GM23248 (cell line): ENCODE data around the gene MAPK8. TPM values are rescaled to one million over a fixed set of nuclear protein-coding genes. Genes with fewer than 3 reads are reported as not detected.

Source experiments
- DNase-seq: peaks from one replicate; pipeline ENCODE4 v3.0.0-alpha.2; 2015
- H2AFZ ChIP-seq: fragments of 200-600 bp; sonication (generic); 2 replicates; pipeline ENCODE4 v1.6.1; 2016; ENCODE audit warnings: antibody characterized with exemption
- H3F3A ChIP-seq: fragments of 200-600 bp; sonication (generic); 2 replicates; pipeline ENCODE4 v1.6.1; 2016; ENCODE audit warnings: mild to moderate bottlenecking, antibody characterized with exemption, mixed run types; ENCODE audit not compliant: insufficient read depth
- H3K27ac ChIP-seq: fragments of 200-600 bp; sonication (generic); 2 replicates; pipeline ENCODE4 v1.5.1; 2016; ENCODE audit warnings: mild to moderate bottlenecking
- H3K27me3 ChIP-seq: fragments of 200-600 bp; sonication (generic); replicated peaks from 2 replicates; pipeline ENCODE4 v1.6.1; 2016; ENCODE audit warnings: mild to moderate bottlenecking; ENCODE audit not compliant: insufficient read depth
- H3K36me3 ChIP-seq: fragments of 200-600 bp; sonication (generic); 2 replicates; pipeline ENCODE4 v1.6.1; 2016; ENCODE audit warnings: low read depth, mild to moderate bottlenecking
- H3K4me1 ChIP-seq: fragments of 200-600 bp; sonication (generic); 2 replicates; pipeline ENCODE4 v1.6.1; 2016; ENCODE audit warnings: mild to moderate bottlenecking; ENCODE audit not compliant: insufficient read depth
- H3K4me2 ChIP-seq: fragments of 200-600 bp; sonication (generic); one replicate; pipeline ENCODE4 v1.6.1; 2016; ENCODE audit warnings: mild to moderate bottlenecking; ENCODE audit not compliant: unreplicated experiment
- H3K4me3 ChIP-seq: fragments of 200-600 bp; sonication (generic); 2 replicates; pipeline ENCODE4 v1.5.1; 2016; ENCODE audit warnings: mild to moderate bottlenecking
- H3K79me2 ChIP-seq: fragments of 200-600 bp; sonication (generic); 2 replicates; pipeline ENCODE4 v1.6.1; 2016; ENCODE audit warnings: mild to moderate bottlenecking; ENCODE audit not compliant: insufficient read depth
- H3K9ac ChIP-seq: fragments of 200-600 bp; sonication (generic); 2 replicates; pipeline ENCODE4 v1.6.1; 2016; ENCODE audit warnings: mild to moderate bottlenecking
- H3K9me2 ChIP-seq: fragments of 200-600 bp; sonication (generic); 2 replicates; pipeline ENCODE4 v1.6.1; 2016; ENCODE audit warnings: mixed run types, mild to moderate bottlenecking, moderate library complexity; ENCODE audit not compliant: insufficient read depth
- H3K9me3 ChIP-seq: fragments of 200-600 bp; sonication (generic); one replicate; pipeline ENCODE4 v1.6.1; 2017; ENCODE audit warnings: low read depth
- H4K20me1 ChIP-seq: fragments of 200-600 bp; sonication (generic); 2 replicates; pipeline ENCODE4 v1.6.0; 2016; ENCODE audit not compliant: insufficient read depth
- EZH2 ChIP-seq: fragments of 200-600 bp; sonication (generic); IDR thresholded peaks from 2 replicates; pipeline ENCODE4 v1.6.1; 2018; ENCODE audit warnings: antibody characterized with exemption, mild to moderate bottlenecking; ENCODE audit not compliant: insufficient read depth, poor library complexity, severe bottlenecking
- EZH2phosphoT487 ChIP-seq: fragments of 200-600 bp; sonication (generic); IDR thresholded peaks from 2 replicates; pipeline ENCODE4 v1.6.1; 2018; ENCODE audit warnings: antibody characterized with exemption, moderate library complexity, mild to moderate bottlenecking, low read depth; ENCODE audit not compliant: insufficient read depth
- WGBS, 2 experiments: methylation state at CpG; one replicate each; pipeline ENCODE4 v1.1.6; 2015 to 2017; ENCODE audit warnings: low lambda C conversion rate in 2 of 2, low coverage in 1 of 2; ENCODE audit errors: missing lambda C conversion rate in 2 of 2; 5-methylcytosine and 5-hydroxymethylcytosine counted together
- in situ Hi-C: fragments of 300-500 bp; cut with MboI; formaldehyde crosslinking; loops from 2 replicates; pipeline ENCODE4 v1.15.0; 2020
- polyA plus RNA-seq: library from polyadenylated mRNA; unstranded; fragments of >200 nt; fragmentation: Nextera tagmentation; extraction: Ambion mirVana; gene quantifications from 2 replicates; pipeline ENCODE4 v1.2.1, GENCODE V29; 2016
- total RNA-seq: library from RNA; depleted of rRNA; stranded (reverse); fragments of >200 nt; shearing (Covaris generic); gene quantifications from 2 replicates; pipeline ENCODE4 v1.2.3, GENCODE V29; 2014

The MAPK8 gene
- total and polyA plus RNA-seq, 2 experiments from 2014 or later = 44.4 to 78.7 TPM

DNA sequence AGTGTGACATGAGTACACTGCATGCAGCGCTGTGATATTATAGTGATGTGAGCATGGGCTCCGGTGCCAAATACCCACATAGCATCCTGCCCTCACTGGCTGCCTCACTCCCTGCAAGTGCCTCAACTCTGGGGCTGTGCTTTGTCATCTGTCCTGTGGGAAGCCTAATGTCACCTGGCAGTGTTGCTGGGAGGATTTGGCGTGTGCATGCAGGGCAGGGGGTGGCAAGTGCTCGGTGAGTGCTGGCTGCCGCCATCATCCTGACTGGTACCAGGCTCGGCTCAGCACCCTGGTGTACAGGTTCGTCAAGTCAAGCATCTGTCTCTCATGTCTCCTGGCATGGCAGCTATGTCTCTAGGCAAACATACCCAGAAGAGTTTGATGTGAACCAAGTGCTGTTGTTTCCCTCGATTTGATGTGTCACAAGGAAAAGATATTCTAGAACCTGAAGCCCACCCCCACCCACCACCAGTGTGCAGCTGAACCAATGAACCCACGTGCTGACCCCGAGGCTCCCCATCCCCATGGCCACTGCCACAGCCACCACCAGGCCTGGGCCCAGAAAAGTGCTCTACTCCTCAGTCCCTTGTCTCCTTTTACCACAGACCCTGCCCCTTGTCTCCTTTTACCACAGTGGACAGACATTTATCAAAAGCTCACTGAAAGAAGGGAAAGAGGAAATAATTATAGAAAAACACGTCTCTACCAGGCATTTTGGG lies 135.8 kb downstream of the MAPK8 start:
- H3K4me3 ChIP-seq = no peak overlapping the region
- no peak for DNase-seq
- peaks cover 23% of the 10 kb centered on the region for H3K4me1 ChIP-seq
- TF ChIP-seq EZH2 (no peak), EZH2phosphoT487 (no peak)
- no peaks in the 10 kb centered on the region for H3K27me3 ChIP-seq
- no peaks in the 10 kb centered on the region for H3K9me3 ChIP-seq
- peaks cover 48% of the 10 kb centered on the region for H3F3A ChIP-seq
- no peak overlapping the region for H3K4me2 ChIP-seq
- H3K36me3 ChIP-seq = 0 out of 2 replicates have a peak, but pooled peaks cover 5% of the 10 kb centered on the region
- H3K9ac ChIP-seq = no peak overlapping the region
- in situ Hi-C loops = no loop called here
- H4K20me1 ChIP-seq = no peaks in the 10 kb centered on the region
- H3K27ac ChIP-seq = no peak overlapping the region
- WGBS, 2 experiments = 85 to 89% methylated on average over 9 to 11 of the region's 11 CpGs
- no peaks in the 10 kb centered on the region for H3K79me2 ChIP-seq
- no peak overlapping the region for H2AFZ ChIP-seq
- H3K9me2 ChIP-seq = no peaks in the 10 kb centered on the region

DNA sequence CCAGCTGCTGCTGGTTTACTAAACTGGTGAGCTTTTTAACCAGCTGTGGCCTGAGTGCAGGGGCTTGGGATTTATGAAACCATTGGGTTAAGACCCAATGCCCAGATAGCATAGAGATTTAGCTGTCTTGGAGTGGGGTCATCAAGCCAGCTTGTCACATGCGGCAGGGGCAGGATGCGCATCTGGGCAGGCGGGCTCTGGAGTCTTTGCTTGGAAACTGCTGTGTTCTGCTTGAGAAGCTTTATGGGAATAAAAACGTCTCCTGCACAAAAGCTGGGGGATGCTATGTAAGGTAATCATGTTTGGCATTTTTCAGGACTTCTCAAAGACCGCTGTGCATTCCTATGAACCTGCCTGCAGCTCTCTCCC lies 136.3 kb downstream of the MAPK8 start:
- peaks cover 3% of the 10 kb centered on the region; the same call in 1 of the 2 replicates for H3K79me2 ChIP-seq
- no peak overlapping the region for H3K4me3 ChIP-seq
- in situ Hi-C loops = no loop called here
- H3K4me1 ChIP-seq = peaks cover 23% of the 10 kb centered on the region
- H3K36me3 ChIP-seq = 0 out of 2 replicates have a peak, but pooled peaks cover 5% of the 10 kb centered on the region
- H3F3A ChIP-seq = peaks cover 44% of the 10 kb centered on the region
- H3K4me2 ChIP-seq = no peak overlapping the region
- TF ChIP-seq EZH2phosphoT487 = no peak
- TF ChIP-seq EZH2 = no peak
- no peak for DNase-seq
- WGBS, 2 experiments = 80 to 83% methylated on average over 5 of the region's 5 CpGs
- H4K20me1 ChIP-seq = no peaks in the 10 kb centered on the region
- no peaks in the 10 kb centered on the region for H3K27me3 ChIP-seq
- H3K9ac ChIP-seq = no peak overlapping the region
- H3K9me3 ChIP-seq = no peaks in the 10 kb centered on the region
- H2AFZ ChIP-seq = no peak overlapping the region
- H3K27ac ChIP-seq = no peak overlapping the region
- no peaks in the 10 kb centered on the region for H3K9me2 ChIP-seq

DNA sequence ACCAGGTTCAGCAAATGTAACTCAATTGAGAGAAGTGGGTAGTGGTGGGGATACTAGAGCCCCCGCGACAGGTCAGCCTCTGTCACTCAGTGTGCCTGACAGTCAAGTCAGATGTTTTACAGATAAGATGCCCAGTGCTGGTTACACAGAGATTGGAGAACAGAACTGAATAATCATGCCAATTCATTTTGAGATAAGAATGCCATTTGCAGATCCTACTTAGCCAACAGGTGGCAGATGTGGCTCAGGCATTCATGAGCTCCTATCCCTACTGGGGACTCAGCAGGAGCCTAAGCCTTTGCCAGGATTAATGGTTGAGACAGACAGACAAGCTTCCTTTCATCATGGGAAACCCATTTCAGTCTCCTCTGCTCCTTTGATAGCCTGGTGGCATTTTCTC lies 137.8 kb downstream of the MAPK8 start:
- Histone ChIP-seq H4K20me1 (peaks cover 5% of the 10 kb centered on the region; the same call in 1 of the 2 replicates), H3K9ac (no peak overlapping the region), H3K27me3 (no peaks in the 10 kb centered on the region), H3K79me2 (peaks cover 11% of the 10 kb centered on the region; the same call in 1 of the 2 replicates), H3K9me2 (no peaks in the 10 kb centered on the region), H2AFZ (no peak overlapping the region), H3K4me1 (peaks cover 21% of the 10 kb centered on the region), H3K4me3 (no peak overlapping the region), H3K4me2 (no peak overlapping the region), H3F3A (peaks cover 32% of the 10 kb centered on the region), H3K9me3 (no peaks in the 10 kb centered on the region), H3K36me3 (0 out of 2 replicates have a peak, but pooled peaks cover 5% of the 10 kb centered on the region), H3K27ac (no peak overlapping the region)
- TF ChIP-seq EZH2phosphoT487 (no peak), EZH2 (no peak)
- in situ Hi-C loops = no loop called here
- DNase-seq = no peak
- 80 to 83% methylated on average over 2 of the region's 2 CpGs for WGBS, 2 experiments

DNA sequence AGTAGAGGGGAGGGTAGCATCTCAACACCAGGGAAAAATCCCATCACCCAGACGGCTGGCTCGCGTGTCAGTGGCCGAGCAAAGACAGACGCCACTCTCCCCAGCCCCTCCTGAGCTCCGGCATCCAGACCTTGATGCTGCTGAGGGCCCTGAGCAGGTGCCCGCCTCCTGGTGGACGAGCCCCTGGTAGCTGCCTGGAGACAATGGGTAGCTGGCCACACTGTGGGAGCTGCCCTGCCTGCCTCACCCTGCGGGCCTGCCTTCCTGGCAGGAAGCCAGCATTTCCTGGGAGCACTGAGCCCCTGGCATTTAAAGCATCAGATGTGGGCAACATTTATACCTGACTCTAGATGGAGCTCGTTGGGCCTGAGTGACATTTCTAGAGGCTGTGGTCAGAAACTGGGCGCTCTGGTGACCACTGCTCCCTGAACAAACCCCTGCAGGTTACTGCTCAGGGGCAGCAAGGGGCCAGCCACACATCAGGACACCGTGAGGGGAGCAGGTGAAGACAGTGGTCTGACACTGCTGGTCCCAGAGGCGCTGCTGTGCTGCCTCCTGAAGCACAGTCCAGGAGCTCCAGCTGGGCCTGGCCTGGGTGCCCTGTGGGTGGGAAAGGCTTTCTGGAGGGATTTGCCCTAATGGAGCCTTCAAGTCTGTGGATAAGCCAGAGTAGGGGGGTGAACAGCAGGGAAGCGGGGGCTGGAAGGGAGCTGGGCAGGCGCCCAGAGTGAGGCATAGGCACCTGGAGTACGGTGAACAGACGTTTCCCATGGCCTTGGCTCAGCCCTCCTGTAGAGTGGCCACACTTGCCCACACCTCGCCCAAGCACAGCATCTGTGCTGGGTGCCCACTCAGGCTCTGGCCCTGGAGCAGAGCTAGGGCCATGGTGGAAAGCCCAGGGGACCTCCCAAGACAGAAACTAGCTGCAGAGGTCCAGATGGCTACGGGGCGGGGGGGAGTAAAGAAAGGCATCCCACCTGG lies 138.7 kb downstream of the MAPK8 start:
- TF ChIP-seq EZH2phosphoT487 (no peak), EZH2 (no peak)
- Histone ChIP-seq H3F3A (peaks cover 23% of the 10 kb centered on the region), H3K36me3 (peaks cover 5% of the 10 kb centered on the region; the same call in 1 of the 2 replicates), H3K4me1 (peaks cover 16% of the 10 kb centered on the region), H4K20me1 (peaks cover 5% of the 10 kb centered on the region; the same call in 1 of the 2 replicates), H3K4me3 (no peak overlapping the region), H3K4me2 (no peak overlapping the region), H3K27ac (no peak overlapping the region), H3K9ac (no peak overlapping the region), H3K27me3 (no peaks in the 10 kb centered on the region), H3K79me2 (peaks cover 11% of the 10 kb centered on the region; the same call in 1 of the 2 replicates), H3K9me2 (no peaks in the 10 kb centered on the region), H3K9me3 (no peaks in the 10 kb centered on the region), H2AFZ (no peak overlapping the region)
- in situ Hi-C loops = no loop called here
- no peak for DNase-seq
- 89 to 93% methylated on average over 17 to 20 of the region's 20 CpGs for WGBS, 2 experiments
